Activated T-helper 1 cell treated with Interleukin-2 at 50 U/mL for 16 hours (primary cell): Measurements from ENCODE around the gene CCDC148.

ENCODE experiments used
- DNase-seq: peaks from one replicate; pipeline ENCODE4 v3.0.0-alpha.2; 2020; ENCODE audit warnings: low read depth

Gene CCDC148

GRCh38 chr2:158212301-158212700, 244.3 kb downstream of the CCDC148 start:
- no peak for DNase-seq

- no peak for DNase-seq
These were observed 245.1 kb downstream of the CCDC148 start for GRCh38 chr2:158211502-158211901.

- no peak for DNase-seq
These were observed 249.2 kb downstream of the CCDC148 start for GRCh38 chr2:158207354-158207753.

GRCh38 chr2:158205215-158205614, 251.3 kb downstream of the CCDC148 start:
- DNase-seq: no peak

- no peak for DNase-seq
These were observed 251.8 kb downstream of the CCDC148 start for GRCh38 chr2:158204741-158205165.

- no peak for DNase-seq
These were observed 254.3 kb downstream of the CCDC148 start for GRCh38 chr2:158202161-158202815.

GRCh38 chr2:158199928-158200650, 256.5 kb downstream of the CCDC148 start:
- DNase-seq: no peak

- no peak for DNase-seq
These were observed 258.6 kb downstream of the CCDC148 start for GRCh38 chr2:158197940-158198339.

GRCh38 chr2:158194229-158194628, 262.3 kb downstream of the CCDC148 start:
- no peak for DNase-seq

- DNase-seq: no peak
These were observed 263.8 kb downstream of the CCDC148 start for GRCh38 chr2:158192515-158193443.

- DNase-seq: no peak
These were observed 265.3 kb downstream of the CCDC148 start for GRCh38 chr2:158191076-158191895.

- DNase-seq: no peak
These were observed 267.0 kb downstream of the CCDC148 start for GRCh38 chr2:158189526-158189925.

- DNase-seq: no peak
These were observed 268.6 kb downstream of the CCDC148 start for GRCh38 chr2:158187908-158188307.

- DNase-seq: no peak
These were observed 271.8 kb downstream of the CCDC148 start for GRCh38 chr2:158184556-158185343.

- DNase-seq: no peak
These were observed 272.6 kb downstream of the CCDC148 start for GRCh38 chr2:158184001-158184400.

GRCh38 chr2:158182676-158183295, 273.8 kb downstream of the CCDC148 start:
- no peak for DNase-seq

GRCh38 chr2:158181171-158181570, 275.4 kb downstream of the CCDC148 start:
- no peak for DNase-seq

GRCh38 chr2:158179660-158180059, 276.9 kb downstream of the CCDC148 start:
- DNase-seq: no peak

GRCh38 chr2:158178646-158179045, 277.9 kb downstream of the CCDC148 start:
- DNase-seq: no peak

- no peak for DNase-seq
These were observed 281.6 kb downstream of the CCDC148 start for GRCh38 chr2:158174956-158175355.
